ENCODE measurements around the gene ADAMTSL4.
"Not testable (repeated sequence)": the region's sequence is repeated elsewhere in the genome, so short reads cannot be mapped to it uniquely, and the experiment has no call there.

ADAMTSL4 gene

GRCh38 chr1:150598346-150598745, 49.1 kb downstream of the ADAMTSL4 start:
- not testable (repeated sequence) for DNase-seq

DNA sequence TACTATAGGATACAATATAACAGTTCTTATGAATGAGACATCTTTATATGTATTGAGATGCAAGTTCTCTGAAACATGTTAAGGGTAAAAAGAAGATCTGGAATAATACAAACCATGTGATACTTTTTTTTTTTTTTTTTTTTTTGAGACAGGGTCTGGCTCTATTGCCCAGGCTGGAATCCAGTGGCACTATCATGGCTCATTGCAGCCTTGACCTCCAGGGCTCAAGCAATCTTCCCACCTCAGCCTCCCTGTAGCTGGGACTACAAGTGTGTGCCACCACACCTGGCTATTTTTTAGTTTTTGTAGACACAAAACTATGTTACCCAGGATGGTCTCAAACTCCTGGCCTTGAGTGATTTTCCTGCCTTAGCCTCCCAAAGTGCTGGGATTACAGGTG, 52.3 kb downstream of the ADAMTSL4 start:
- no peak for DNase-seq

GRCh38 chr1:150602372-150602771, 53.2 kb downstream of the ADAMTSL4 start:
- not testable (repeated sequence) for DNase-seq

GRCh38 chr1:150603711-150604110, 54.5 kb downstream of the ADAMTSL4 start:
- DNase-seq: no peak

GRCh38 chr1:150604226-150604588, 55.0 kb downstream of the ADAMTSL4 start:
- DNase-seq: no peak

GRCh38 chr1:150605451-150605731, 56.2 kb downstream of the ADAMTSL4 start:
- DNase-seq: not testable (repeated sequence)

DNA sequence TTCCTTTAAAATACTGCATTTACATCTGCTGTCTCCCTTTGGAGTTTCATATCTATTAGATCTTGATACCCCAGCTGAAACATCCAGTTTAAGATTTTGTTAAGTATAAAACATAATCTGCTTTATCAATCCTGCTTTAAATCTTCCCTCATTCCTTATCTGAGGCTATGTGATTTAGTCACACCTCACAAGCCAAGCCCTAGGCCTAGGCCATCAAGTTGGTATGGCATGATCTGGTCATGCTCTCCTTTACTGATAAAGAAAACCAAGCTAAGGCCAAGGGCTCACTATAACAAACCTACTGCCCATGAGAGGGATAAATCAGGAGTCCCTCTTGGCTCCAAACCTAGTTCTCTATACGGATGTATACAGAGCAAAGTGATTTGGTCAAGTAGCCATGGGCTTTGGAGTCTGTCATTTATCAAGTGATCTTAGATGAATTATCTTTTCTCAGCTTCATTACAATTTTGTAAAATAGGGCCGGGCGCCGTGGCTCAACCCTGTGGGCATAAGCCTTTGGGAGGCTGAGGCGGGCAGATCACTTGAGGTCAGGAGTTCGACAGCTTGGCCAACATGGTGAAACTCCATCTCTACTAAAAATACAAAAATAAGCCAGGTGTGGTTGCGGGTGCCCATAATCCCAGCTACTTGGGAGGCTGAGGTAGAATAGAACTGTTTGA, 57.4 kb downstream of the ADAMTSL4 start:
- no peak for DNase-seq

- DNase-seq: no peak
Measured at GRCh38 chr1:150609732-150610131, 60.5 kb downstream of the ADAMTSL4 start.
